GM18873 (cell line): ENCODE results near the gene FOLR2.
"Not testable (repeated sequence)": the region's sequence is repeated elsewhere in the genome, so short reads cannot be mapped to it uniquely, and the experiment has no call there.

Source experiments
- ATAC-seq: cut with Tn5 transposase; IDR thresholded peaks from one replicate; pipeline ENCODE4 v1.9.1; 2021; ENCODE audit warnings: mild to moderate bottlenecking, moderate library complexity, moderate number of reproducible peaks; ENCODE audit not compliant: unreplicated experiment, low FRiP score

The FOLR2 gene

DNA sequence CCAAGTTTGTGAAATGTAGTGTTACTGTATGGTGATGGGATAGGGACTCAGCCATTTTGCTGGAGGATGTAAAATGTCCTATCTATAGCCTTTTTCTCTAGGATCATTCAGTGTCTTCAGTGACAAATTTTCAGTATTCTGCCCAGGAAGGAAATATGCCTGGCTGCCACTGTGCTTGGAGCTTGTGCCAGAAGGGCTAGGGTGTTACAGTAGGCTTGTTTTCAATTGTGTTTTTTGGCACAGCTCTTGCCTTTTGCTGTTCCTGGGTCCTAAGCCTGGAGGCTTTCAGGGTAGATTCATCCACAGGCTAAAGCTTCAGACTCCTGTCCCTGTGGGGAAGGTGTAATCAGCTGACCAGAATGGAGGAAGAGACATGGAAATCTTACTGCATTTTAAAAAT is 49.4 kb downstream of the FOLR2 start:
- ATAC-seq: no peak

DNA sequence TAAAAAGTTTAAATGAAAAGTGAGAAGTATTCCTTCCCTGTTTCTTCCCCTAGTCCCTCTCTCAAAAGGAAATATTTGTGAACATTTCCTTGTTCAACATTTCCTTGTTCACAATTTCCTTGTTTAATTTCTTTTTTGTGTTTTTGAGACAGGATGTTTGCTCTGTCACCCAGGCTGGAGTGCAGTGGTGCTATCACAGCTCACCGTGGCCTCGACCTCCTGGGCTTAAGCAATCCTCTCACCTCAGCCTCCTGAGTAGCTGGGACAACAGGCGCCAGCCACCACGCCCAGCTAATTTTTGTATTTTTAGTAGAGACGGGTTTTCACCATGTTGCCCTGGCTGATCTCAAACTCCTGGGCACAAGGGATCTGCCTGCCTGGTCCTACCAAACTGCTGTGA is 50.4 kb downstream of the FOLR2 start:
- ATAC-seq: not testable (repeated sequence)

DNA sequence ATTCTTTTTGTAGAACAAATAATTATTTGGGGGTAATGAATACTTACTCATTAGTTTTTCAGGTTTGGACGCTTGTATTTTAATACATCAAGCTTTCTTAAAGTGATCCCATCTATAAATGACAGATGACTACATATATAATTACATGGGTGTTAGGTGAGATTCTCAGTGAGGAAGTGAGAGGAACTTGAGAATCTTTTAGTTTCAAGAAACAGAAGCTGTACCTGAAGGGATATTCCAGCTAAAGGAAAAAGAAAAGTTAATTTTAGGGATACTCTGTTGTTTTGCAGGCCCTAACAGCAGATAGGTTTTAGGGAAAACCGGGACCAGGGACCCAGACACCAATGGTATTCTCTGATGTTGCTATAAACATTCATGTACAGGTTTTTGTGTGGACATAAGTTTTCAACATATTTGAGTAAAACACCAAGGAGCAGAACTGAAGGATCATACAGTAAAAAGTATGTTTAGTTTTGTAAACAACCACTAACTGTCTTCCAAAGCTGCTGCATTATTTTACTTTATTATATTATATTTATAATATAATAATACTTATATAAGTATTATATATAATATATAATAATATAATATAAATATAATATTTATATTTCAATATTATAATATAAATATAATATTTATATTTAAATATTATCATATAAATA is 51.5 kb downstream of the FOLR2 start:
- no peak for ATAC-seq
